LNCAP (cell line): Measurements from ENCODE around the gene GREM2.

Experiments used
- TF ChIP-seq, protein P1 (sequence below): fragments of 450-650 bp; IDR thresholded peaks from 2 replicates; pipeline ENCODE4 v1.5.1; 2017; ENCODE audit warnings: mild to moderate bottlenecking

The GREM2 gene

DNA sequence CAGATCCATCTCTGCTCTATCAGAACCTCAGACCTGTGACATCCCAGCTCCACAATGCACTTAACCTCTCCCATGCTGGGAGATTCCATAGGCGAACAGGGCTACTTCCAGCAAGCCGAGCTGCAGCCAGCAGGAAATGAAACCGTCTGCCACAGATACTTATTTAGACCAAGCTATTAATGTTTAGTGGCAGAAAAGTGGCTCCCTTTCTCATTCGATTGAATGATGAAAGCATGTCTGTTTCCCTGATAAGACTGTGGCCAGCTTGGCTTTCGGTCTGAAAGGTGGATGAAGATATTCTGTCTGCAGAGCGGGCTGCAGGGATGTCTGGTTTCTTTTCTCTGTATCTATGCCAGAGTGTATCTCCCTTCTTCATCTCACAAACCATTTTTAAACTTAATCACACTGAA, 146.4 kb downstream of the GREM2 start:
- TF ChIP-seq, protein P1, sequence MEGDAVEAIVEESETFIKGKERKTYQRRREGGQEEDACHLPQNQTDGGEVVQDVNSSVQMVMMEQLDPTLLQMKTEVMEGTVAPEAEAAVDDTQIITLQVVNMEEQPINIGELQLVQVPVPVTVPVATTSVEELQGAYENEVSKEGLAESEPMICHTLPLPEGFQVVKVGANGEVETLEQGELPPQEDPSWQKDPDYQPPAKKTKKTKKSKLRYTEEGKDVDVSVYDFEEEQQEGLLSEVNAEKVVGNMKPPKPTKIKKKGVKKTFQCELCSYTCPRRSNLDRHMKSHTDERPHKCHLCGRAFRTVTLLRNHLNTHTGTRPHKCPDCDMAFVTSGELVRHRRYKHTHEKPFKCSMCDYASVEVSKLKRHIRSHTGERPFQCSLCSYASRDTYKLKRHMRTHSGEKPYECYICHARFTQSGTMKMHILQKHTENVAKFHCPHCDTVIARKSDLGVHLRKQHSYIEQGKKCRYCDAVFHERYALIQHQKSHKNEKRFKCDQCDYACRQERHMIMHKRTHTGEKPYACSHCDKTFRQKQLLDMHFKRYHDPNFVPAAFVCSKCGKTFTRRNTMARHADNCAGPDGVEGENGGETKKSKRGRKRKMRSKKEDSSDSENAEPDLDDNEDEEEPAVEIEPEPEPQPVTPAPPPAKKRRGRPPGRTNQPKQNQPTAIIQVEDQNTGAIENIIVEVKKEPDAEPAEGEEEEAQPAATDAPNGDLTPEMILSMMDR: no peak

DNA sequence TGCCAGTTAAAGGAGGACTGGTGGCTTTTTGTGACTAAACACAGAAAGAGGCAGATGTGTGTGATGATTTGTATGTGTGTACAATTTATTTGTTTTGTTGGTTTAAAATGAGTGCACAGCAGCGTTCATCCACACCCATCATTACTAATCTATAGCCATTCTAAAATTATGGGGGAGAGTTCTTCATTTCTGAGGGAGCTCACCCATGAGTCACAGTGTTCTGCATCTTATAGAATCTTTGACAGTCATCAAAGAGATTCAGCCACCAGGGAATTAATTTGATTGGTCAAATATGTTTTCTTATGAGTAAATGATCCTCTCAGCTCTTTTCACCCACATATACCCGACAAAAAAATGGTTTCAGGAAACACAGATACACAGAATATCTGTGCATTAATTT, 147.9 kb downstream of the GREM2 start:
- TF ChIP-seq, protein P1: no peak

DNA sequence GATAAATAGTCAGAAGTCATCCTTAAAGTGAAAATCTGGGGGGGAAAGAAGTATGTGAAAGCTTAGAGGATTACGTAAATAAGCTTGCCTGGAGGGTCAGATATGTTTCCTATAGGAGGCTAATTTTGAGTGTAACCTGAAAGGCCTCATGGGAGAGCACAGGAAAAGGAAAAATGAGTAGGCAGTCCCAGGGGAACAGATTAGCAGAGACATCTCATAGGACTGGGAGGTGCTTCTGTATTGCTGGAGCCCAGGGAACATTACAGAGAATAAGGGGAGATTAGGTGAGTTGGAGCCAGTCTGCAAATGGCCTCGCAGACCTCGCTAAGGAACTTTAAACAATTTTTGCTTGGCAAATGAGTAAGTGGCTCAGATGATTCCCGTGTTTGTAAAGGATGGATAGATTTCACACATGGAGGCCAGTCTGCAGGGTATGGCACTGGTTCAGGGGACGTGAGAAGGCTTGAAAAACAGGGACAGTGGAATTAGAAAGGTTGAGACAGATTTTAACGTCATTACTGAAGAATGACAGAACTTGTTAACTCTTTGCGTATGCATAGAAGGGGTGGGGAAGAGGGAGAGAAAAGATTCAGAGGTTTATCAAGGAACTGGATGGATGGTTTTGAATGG, 149.1 kb downstream of the GREM2 start:
- TF ChIP-seq, protein P1: no peak

DNA sequence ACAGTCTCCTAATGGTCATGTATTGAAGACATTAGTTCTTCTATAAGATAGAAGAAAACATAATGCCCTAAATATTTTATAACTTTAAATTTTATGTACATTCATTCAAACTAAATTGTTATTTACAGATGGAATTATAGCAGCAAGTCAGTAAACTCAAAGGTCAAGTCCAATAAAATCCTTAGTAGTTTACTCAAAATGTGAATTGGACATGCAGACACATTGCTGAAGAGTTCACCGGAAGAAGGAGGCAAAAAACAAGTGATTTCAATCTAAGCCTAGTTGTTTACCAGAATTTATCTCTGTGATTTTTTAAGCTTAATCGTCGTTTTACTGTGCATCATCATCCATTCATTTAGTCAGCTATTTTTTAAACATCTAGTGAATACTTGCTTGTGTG, 149.7 kb downstream of the GREM2 start:
- TF ChIP-seq, protein P1: no peak

DNA sequence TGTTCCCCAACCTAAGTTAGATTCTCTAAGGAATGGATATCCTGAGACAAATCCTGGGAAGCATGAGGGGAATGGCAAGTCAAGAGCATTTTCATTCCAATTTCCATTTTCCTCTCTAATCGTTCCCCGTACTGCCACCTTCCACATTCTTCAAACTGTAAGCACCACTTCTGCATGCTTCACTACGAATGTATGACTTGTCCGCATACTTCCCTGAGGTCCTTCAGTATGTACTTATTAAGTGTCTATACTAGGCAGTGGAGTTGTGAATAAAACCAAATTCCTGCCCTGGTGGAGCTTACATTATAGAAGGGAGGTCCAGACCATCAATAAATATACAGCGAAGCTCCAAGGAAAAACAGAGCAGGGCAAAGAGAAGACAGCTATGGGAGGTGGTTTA, 154.8 kb downstream of the GREM2 start:
- TF ChIP-seq, protein P1: no peak

DNA sequence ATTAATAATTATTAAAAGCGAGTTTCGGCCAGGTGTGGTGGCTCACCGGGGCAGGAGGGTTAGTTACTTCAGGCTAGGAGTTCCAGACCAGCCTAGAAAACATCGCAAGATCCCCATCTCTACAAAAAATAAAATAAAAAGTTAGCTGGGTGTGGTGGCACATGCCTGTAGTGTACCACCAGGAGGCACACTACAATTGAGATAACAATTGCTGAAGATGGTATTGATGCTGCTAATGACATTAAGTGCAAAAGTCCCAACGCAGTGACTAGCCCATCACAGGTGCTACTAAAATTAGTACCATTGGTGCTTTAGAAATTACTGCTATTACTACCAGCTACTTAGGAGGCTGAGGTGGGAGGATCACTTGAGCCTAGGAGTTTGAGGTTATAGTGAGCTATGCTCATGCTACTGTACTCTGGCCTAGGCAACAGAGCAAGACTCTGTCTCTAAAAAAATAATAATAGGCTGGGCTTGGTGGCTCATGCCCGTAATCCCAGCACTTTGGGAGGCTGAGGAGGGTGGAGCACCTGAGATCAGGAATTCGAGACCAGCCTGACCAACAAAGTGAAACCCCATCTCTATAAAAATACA, 156.6 kb downstream of the GREM2 start:
- TF ChIP-seq, protein P1: peak; percentile 57

DNA sequence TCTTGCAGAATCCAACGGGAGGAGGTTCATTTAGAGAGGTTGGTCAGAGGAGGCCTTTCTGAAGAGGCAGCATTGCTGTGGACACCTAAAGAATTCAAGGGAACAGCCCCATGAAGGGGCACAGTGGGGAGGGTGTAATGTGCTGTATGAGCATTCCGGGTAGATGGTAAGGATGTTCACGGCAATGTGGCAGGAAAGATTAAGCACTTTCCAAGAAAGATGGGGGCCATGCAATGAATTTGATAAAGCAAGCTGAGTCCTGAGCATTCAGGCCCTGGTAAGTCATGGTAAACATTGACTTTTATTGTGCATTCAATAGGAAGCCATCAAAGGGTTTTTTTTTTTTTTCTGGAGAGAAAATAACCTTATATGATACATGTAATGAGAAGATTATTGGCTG, 166.6 kb downstream of the GREM2 start:
- TF ChIP-seq, protein P1: no peak
